B cell (primary cell): ENCODE measurements around the gene SEMA6A. TPM values are rescaled to one million over a fixed set of nuclear protein-coding genes. Genes with fewer than 3 reads are reported as not detected.

ENCODE experiments used
- ATAC-seq: fragments of 200-7000 bp; cut with Tn5 transposase; one replicate; pipeline ENCODE4 v1.10.0; 2021; ENCODE audit warnings: low read depth, mild to moderate bottlenecking, moderate number of reproducible peaks, moderate library complexity
- CTCF ChIA-PET: fragments of 350-600 bp; sonication (Branson Sonifier 250); formaldehyde crosslinking; loops from one replicate; lab custom pipeline; 2021; ENCODE audit warnings: antibody characterized with exemption, inconsistent platforms; lab: Charles Lee
- POLR2A ChIA-PET: fragments of 350-600 bp; sonication (Branson Sonifier 250); formaldehyde crosslinking; loops from one replicate; lab custom pipeline; 2021; ENCODE audit warnings: antibody characterized with exemption; lab: Charles Lee
- DNase-seq: peaks from one replicate; pipeline ENCODE4 v3.0.0; 2013
- H2AFZ ChIP-seq: 2 replicates; pipeline ENCODE4 v1.6.1; 2012; ENCODE audit warnings: mild to moderate bottlenecking, low read depth, low read length; ENCODE audit not compliant: insufficient read depth, poor library complexity, severe bottlenecking
- H3K27ac ChIP-seq, 2 donors: 1 replicate in 1 of 2; 2 replicates in 1 of 2; pipeline ENCODE4 v1.5.1; 2012 to 2013; ENCODE audit warnings: low read length in 2 of 2, mild to moderate bottlenecking in 2 of 2, moderate library complexity in 1 of 2
- H3K27me3 ChIP-seq, 4 experiments: fragments of 200-600 bp in 1 of 4; sonication (generic) in 1 of 4; replicated peaks in 1 of 4; 1 replicate in 2 of 4; 2 replicates in 2 of 4; pipeline versions ENCODE4 v1.6.1 to v1.7.0; 2013 to 2016; ENCODE audit warnings: low read length in 3 of 4, mild to moderate bottlenecking in 2 of 4, mixed read lengths in 1 of 4, moderate library complexity in 1 of 4; ENCODE audit not compliant: insufficient read depth in 4 of 4, control insufficient read depth in 3 of 4; ENCODE audit errors: control extremely low read depth in 1 of 4
- H3K36me3 ChIP-seq, 2 experiments: replicated peaks in 1 of 2; 1 replicate in 1 of 2; 2 replicates in 1 of 2; pipeline versions ENCODE4 v1.6.1 to v1.7.1; 2013; ENCODE audit warnings: low read length in 1 of 2; ENCODE audit not compliant: insufficient read depth in 2 of 2, control insufficient read depth in 1 of 2; ENCODE audit errors: control extremely low read depth in 1 of 2, extremely low read depth in 1 of 2
- H3K4me1 ChIP-seq, 2 donors: fragments of 200-600 bp in 1 of 2; sonication (generic) in 1 of 2; 1 replicate in 1 of 2; 2 replicates in 1 of 2; pipeline versions ENCODE4 v1.5.1 to v1.6.1; 2013 to 2017; ENCODE audit warnings: low read length in 2 of 2; ENCODE audit not compliant: control insufficient read depth in 2 of 2, insufficient read depth in 2 of 2
- H3K4me2 ChIP-seq: replicated peaks from 2 replicates; pipeline ENCODE3; 2012; ENCODE audit warnings: mild to moderate bottlenecking, low read depth, low read length; ENCODE audit not compliant: poor library complexity, severe bottlenecking
- H3K4me3 ChIP-seq, 5 experiments: fragments of 200-600 bp in 1 of 5; sonication (generic) in 1 of 5; 1 replicate in 3 of 5; 2 replicates in 2 of 5; pipeline versions ENCODE4 v1.5.1 to v1.7.0; 2011 to 2016; ENCODE audit warnings: low read length in 4 of 5, mild to moderate bottlenecking in 4 of 5, low read depth in 2 of 5, control low read depth in 1 of 5, moderate library complexity in 1 of 5; ENCODE audit not compliant: insufficient read depth in 1 of 5; ENCODE audit errors: control extremely low read depth in 1 of 5, extremely low read depth in 1 of 5
- H3K79me2 ChIP-seq: fragments of 200-600 bp; sonication (generic); one replicate; pipeline ENCODE4 v1.6.0; 2016; ENCODE audit warnings: low read length; ENCODE audit not compliant: control insufficient read depth, insufficient read depth
- H3K9ac ChIP-seq: fragments of 200-600 bp; sonication (generic); 2 replicates; pipeline ENCODE4 v1.6.1; 2017; ENCODE audit warnings: mild to moderate bottlenecking, low read length, moderate library complexity
- H3K9me3 ChIP-seq, 3 donors: one replicate each; pipeline versions ENCODE4 v1.6.1 to v1.7.1; 2013; ENCODE audit warnings: low read length in 2 of 3; ENCODE audit not compliant: control insufficient read depth in 2 of 3, insufficient read depth in 1 of 3; ENCODE audit errors: control extremely low read depth in 1 of 3
- H4K20me1 ChIP-seq: 2 replicates; pipeline ENCODE4 v1.6.0; 2012; ENCODE audit warnings: mild to moderate bottlenecking, low read length; ENCODE audit not compliant: insufficient read depth, control insufficient read depth, poor library complexity, severe bottlenecking
- H3K27ac Mint-ChIP-seq: one replicate; pipeline ENCODE4 v1.8.0; 2021; ENCODE audit warnings: mixed read lengths
- H3K27me3 Mint-ChIP-seq: one replicate; pipeline ENCODE4 v1.8.0; 2021; ENCODE audit warnings: mixed read lengths
- H3K4me1 Mint-ChIP-seq: one replicate; pipeline ENCODE4 v1.8.0; 2021; ENCODE audit warnings: mixed read lengths
- H3K4me3 Mint-ChIP-seq: one replicate; pipeline ENCODE4 v1.8.0; 2021; ENCODE audit warnings: mixed read lengths
- H3K9me3 Mint-ChIP-seq: one replicate; pipeline ENCODE4 v1.8.0; 2022; ENCODE audit warnings: mixed read lengths; ENCODE audit not compliant: insufficient read depth
- EZH2 ChIP-seq: IDR thresholded peaks from 2 replicates; pipeline ENCODE4 v1.6.1; 2012; ENCODE audit warnings: borderline replicate concordance, low read depth, mild to moderate bottlenecking, moderate library complexity, low read length; ENCODE audit not compliant: insufficient read depth, poor library complexity, severe bottlenecking
- WGBS: methylation state at CpG from one replicate; pipeline ENCODE4 v1.1.5; 2013; ENCODE audit warnings: missing lambda C conversion rate; ENCODE audit not compliant: insufficient coverage; 5-methylcytosine and 5-hydroxymethylcytosine counted together
- intact Hi-C: fragments of 100-400 bp; cut with micrococcal nuclease; formaldehyde crosslinking; loops from one replicate; pipeline ENCODE4 v1.10.0; 2022
- polyA plus RNA-seq: library from polyadenylated mRNA; depleted of rRNA; stranded (reverse); fragments of >200 nt; gene quantifications from 2 replicates; pipeline ENCODE4 v1.2.3, GENCODE V29; 2012
- total RNA-seq, 2 donors: library from RNA; stranded (reverse); fragments of 120-200 nt in 1 of 2; gene quantifications; 1 replicate in 1 of 2; 2 replicates in 1 of 2; pipeline versions ENCODE4 v1.2.3 to v1.2.4, GENCODE V29; 2013 to 2022
- TF ChIP-seq, protein P1 (sequence below): fragments of 200-600 bp; IDR thresholded peaks from one replicate; pipeline ENCODE4 v1.8.0; 2022; ENCODE audit warnings: antibody characterized with exemption, mild to moderate bottlenecking

The SEMA6A gene
- total and polyA plus RNA-seq, 2 donors (not counting 1 experiment from before 2014, with no cell fraction given): 0.44 TPM; not detected in 1

DNA sequence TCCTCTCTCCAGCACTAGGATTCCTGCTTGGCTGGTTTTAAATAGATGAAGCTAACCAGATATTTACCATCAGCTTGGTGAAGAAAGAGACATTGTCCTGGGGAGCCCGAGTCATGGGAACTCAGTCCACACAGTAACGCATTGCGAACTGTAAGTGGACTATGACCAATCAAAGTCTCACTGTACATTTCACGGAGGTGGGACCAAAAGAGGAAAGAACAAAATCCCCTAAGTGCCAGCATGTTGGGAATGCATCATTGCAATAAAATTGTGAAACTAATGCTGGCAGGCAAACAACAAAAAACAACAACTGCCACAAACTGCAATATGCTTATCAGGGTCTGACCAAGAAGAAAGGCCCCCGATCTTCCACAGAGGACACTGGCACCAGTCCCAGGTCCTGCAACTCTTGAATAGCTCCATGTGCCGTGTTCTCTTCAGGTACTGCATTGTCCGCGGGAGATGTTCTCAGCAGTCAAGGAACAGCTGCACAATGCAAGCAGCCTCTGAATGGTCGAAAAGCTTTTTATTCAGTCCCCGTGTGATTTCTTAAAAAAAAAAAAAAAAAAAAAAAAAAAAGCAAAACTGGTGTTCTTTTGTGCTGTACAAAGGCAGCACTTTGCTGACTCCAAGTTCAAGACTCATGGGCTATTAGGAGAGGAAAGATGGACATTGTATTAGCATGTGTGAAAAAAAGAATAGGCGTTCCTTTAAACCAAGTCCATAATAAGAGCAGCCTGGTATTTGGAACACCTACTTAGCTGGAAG lies 38.1 kb downstream of the SEMA6A start:
- Histone ChIP-seq H3K9me3 (no peaks in the 10 kb centered on the region), H3K27ac (no peak overlapping the region), H3K36me3 (no peaks in the 10 kb centered on the region), H4K20me1 (no peaks in the 10 kb centered on the region), H3K79me2 (no peaks in the 10 kb centered on the region), H2AFZ (no peak overlapping the region), H3K4me2 (no peak overlapping the region), H3K9ac (no peak overlapping the region), H3K4me1 (no peaks in the 10 kb centered on the region), H3K4me3 (no peak overlapping the region), H3K27me3 (no peaks in the 10 kb centered on the region)
- intact Hi-C loops: no loop called here
- Mint-ChIP-seq H3K27me3 (no peaks in the 10 kb centered on the region), H3K27ac (no peak overlapping the region), H3K9me3 (no peaks in the 10 kb centered on the region), H3K4me3 (no peak overlapping the region), H3K4me1 (no peaks in the 10 kb centered on the region)
- ChIA-PET POLR2A (no interaction called here), CTCF (no interaction called here)
- 98% methylated on average over 7 of the region's 11 CpGs for WGBS
- DNase-seq: no peak
- TF ChIP-seq, protein P1, sequence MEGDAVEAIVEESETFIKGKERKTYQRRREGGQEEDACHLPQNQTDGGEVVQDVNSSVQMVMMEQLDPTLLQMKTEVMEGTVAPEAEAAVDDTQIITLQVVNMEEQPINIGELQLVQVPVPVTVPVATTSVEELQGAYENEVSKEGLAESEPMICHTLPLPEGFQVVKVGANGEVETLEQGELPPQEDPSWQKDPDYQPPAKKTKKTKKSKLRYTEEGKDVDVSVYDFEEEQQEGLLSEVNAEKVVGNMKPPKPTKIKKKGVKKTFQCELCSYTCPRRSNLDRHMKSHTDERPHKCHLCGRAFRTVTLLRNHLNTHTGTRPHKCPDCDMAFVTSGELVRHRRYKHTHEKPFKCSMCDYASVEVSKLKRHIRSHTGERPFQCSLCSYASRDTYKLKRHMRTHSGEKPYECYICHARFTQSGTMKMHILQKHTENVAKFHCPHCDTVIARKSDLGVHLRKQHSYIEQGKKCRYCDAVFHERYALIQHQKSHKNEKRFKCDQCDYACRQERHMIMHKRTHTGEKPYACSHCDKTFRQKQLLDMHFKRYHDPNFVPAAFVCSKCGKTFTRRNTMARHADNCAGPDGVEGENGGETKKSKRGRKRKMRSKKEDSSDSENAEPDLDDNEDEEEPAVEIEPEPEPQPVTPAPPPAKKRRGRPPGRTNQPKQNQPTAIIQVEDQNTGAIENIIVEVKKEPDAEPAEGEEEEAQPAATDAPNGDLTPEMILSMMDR: no peak
- no peak for TF ChIP-seq EZH2
- ATAC-seq: no peak

DNA sequence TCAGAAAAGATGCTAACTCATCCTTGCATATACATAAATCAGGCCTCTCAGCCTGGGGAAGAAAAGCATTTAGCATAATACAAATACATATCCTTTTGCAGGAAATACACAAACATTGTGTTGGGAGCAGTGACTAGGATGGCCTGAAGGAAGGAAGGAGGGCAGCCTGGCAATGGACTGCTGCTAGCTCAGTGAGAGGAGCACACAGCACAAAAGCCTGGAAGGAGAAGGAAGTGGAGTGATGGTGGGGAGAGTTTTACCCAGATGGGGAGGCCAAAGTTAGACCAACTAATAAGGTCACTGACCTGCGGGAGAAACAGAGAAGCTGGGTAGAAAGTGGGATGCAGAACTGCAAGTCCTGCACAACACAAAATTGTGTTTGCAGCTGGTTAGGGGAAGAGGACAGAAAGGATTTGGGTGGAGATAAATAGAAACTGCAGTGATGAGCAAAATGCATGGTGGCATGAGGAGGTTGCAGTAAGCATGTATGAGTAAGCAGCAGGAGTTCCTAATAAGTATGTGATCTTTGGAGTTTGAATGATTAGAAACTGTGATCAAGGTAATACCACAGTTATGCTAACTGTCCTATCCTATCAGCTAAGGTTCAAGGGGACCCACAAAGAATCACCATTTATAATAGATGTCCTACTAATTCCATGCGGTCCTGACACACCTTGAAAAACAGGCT lies 39.5 kb downstream of the SEMA6A start:
- H3K4me1 Mint-ChIP-seq: no peaks in the 10 kb centered on the region
- intact Hi-C loops: no loop called here
- H2AFZ ChIP-seq: no peak overlapping the region
- no peak overlapping the region for H3K4me2 ChIP-seq
- H3K36me3 ChIP-seq: no peaks in the 10 kb centered on the region
- no peak overlapping the region for H3K9ac ChIP-seq
- ATAC-seq: no peak
- H3K4me1 ChIP-seq: no peaks in the 10 kb centered on the region
- no peak overlapping the region for H3K4me3 Mint-ChIP-seq
- H3K9me3 ChIP-seq: no peaks in the 10 kb centered on the region
- H3K79me2 ChIP-seq: no peaks in the 10 kb centered on the region
- TF ChIP-seq, protein P1: no peak
- TF ChIP-seq EZH2: no peak
- no peak overlapping the region for H3K27ac ChIP-seq
- no peaks in the 10 kb centered on the region for H4K20me1 ChIP-seq
- H3K27ac Mint-ChIP-seq: no peak overlapping the region
- 100% methylated on average over 1 of the region's 2 CpGs for WGBS
- CTCF ChIA-PET: no interaction called here
- H3K4me3 ChIP-seq: no peak overlapping the region
- no peaks in the 10 kb centered on the region for H3K27me3 ChIP-seq
- no peak for DNase-seq
- POLR2A ChIA-PET: no interaction called here
- H3K9me3 Mint-ChIP-seq: no peaks in the 10 kb centered on the region
- H3K27me3 Mint-ChIP-seq: no peaks in the 10 kb centered on the region
